Measurements from ENCODE around the gene GATAD1. TPM values are rescaled to one million over a fixed set of nuclear protein-coding genes. Genes with fewer than 3 reads are reported as not detected.

The GATAD1 gene
- total and polyA plus RNA-seq, 2 of the 8 experiments (the other 6 are each of a cell fraction or from before 2014, with no cell fraction given) = 17.1 to 34.7 TPM

DNA sequence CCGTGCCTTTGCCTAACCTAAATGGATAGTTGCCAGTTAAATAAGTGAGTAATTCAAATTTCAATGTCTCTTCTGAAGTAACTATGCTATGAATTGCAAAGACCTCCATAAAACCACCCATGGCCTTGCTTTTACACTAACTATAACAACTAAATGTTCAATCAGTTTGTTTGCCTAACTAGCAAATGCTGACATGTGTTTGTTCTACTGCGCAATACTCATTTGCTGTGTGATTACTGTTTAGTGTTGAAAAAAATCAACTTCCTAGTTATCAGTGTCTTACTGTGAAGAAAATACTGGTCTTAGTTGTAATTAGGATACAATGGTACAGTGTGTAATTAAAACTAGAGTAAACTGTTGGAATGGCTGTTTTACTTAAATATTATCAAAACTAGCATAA lies 47.3 kb upstream of the GATAD1 start:
- TF ChIP-seq MAFK (IDR thresholded peaks at IDR 0.05; ENCODE audit: low read depth, low read length) = no peak
- no peak for TF ChIP-seq FOSL1 (IDR thresholded peaks at IDR 0.05; ENCODE audit: insufficient read depth, low read depth, low read length)
- TF ChIP-seq KDM1A (IDR thresholded peaks at IDR 0.05; ENCODE audit: borderline replicate concordance, low read length) = no peak
- TF ChIP-seq GTF2F1 (IDR thresholded peaks at IDR 0.05; ENCODE audit: borderline replicate concordance, low read depth, low read length) = no peak
- no peak for TF ChIP-seq RFX5 (IDR thresholded peaks at IDR 0.05; ENCODE audit: borderline replicate concordance, low read depth, low read length)

More for the DNA sequence above, 47.3 kb upstream of the GATAD1 start:
- H3K14ac ChIP-seq (ENCODE audit: insufficient read length) = no peak overlapping the region
- H3K79me2 ChIP-seq (ENCODE audit: control insufficient read depth in 1 of 2, insufficient read depth in 2 of 2, low read length in 2 of 2) = no peaks in the 10 kb centered on the region
- H2AK5ac ChIP-seq (ENCODE audit: low read depth, low read length) = no peak overlapping the region
- H2BK120ac ChIP-seq (replicated peaks; ENCODE audit: low read depth, low read length) = no peak overlapping the region
- no peak overlapping the region for H4K8ac ChIP-seq (ENCODE audit: extremely low read depth, insufficient read depth, low read length)
- H3K4me1 ChIP-seq (replicated peaks in 1 of 4; ENCODE audit: control insufficient read depth in 3 of 4, insufficient read depth in 4 of 4, low read length in 3 of 4) = peaks cover 0 to 5% (median 0%) of the 10 kb centered on the region in 4 experiments; a peak in 1 of 7 replicates
- no peak overlapping the region for H2BK12ac ChIP-seq (ENCODE audit: low read depth, low read length)
- no peak overlapping the region for H3K4ac ChIP-seq (replicated peaks; ENCODE audit: insufficient read length, low read depth, low read length)
- H3K27ac ChIP-seq (ENCODE audit: low read depth, low read length) = no peak overlapping the region
- no peak overlapping the region for H2BK5ac ChIP-seq (ENCODE audit: low read depth, low read length)
- H3K18ac ChIP-seq (ENCODE audit: extremely low read depth, low read length) = no peak overlapping the region
- WGBS, 2 experiments (ENCODE audit: extremely low coverage in 1 of 2, insufficient coverage in 1 of 2, insufficient read length in 1 of 2, insufficient replicate concordance in 2 of 2, low coverage in 1 of 2, low lambda C conversion rate in 2 of 2, missing lambda C conversion rate in 1 of 2) = 95% methylated on average over 2 of the region's 2 CpGs; no CpG with 5 or more reads in 1 of the 2 experiments
- no peaks in the 10 kb centered on the region for H3K79me1 ChIP-seq (ENCODE audit: low read depth, low read length)
- H3K23me2 ChIP-seq (ENCODE audit: low read depth, low read length) = no peaks in the 10 kb centered on the region
- no peak for DNase-seq (ENCODE audit: low read depth in 1 of 2, low spot score in 2 of 2)
- no peak overlapping the region for H2AFZ ChIP-seq (ENCODE audit: low read length)
- FAIRE-seq = no peak
- POLR2A ChIA-PET (ENCODE audit: partially characterized antibody) = no interaction called here
- no peak overlapping the region for H4K91ac ChIP-seq (replicated peaks; ENCODE audit: insufficient read length, low read length)
- H3K4me2 ChIP-seq (ENCODE audit: insufficient read depth in 1 of 2, low read depth in 2 of 2, low read length in 2 of 2) = no peak overlapping the region
- CTCF ChIA-PET (ENCODE audit: partially characterized antibody) = no interaction called here
- H3K4me3 ChIP-seq (ENCODE audit: extremely low read depth in 1 of 4, insufficient read depth in 2 of 4, low read depth in 3 of 4, low read length in 4 of 4) = no peak overlapping the region
- H4K5ac ChIP-seq (ENCODE audit: insufficient read length, low read depth, low read length) = no peak overlapping the region
- peaks cover 0 to 1% of the 10 kb centered on the region in 2 experiments for H4K20me1 ChIP-seq (replicated peaks in 1 of 2; ENCODE audit: control insufficient read depth in 1 of 2, insufficient read depth in 2 of 2, low read length in 2 of 2)
- peaks cover 0 to 1% (median 0%) of the 10 kb centered on the region in 4 experiments; a peak in 1 of 7 replicates for H3K27me3 ChIP-seq (replicated peaks in 1 of 4; ENCODE audit: control insufficient read depth in 3 of 4, extremely low read depth in 1 of 4, insufficient read depth in 3 of 4, low read length in 3 of 4)
- no peak overlapping the region for H3K56ac ChIP-seq (replicated peaks; ENCODE audit: insufficient read length, low read depth, low read length)
- no peak overlapping the region for H3K23ac ChIP-seq (ENCODE audit: insufficient read length)
- no peak overlapping the region for H2BK20ac ChIP-seq (ENCODE audit: low read length)
- no peak overlapping the region for H3K9ac ChIP-seq (replicated peaks in 1 of 4; ENCODE audit: extremely low read depth in 1 of 4, low read depth in 3 of 4, low read length in 3 of 4)
- H3K9me3 ChIP-seq (ENCODE audit: insufficient read depth in 2 of 2, low read depth in 1 of 2, low read length in 1 of 2) = no peaks in the 10 kb centered on the region
- peaks cover 2 to 30% (median 14%) of the 10 kb centered on the region in 4 experiments; a peak in 7 of 8 replicates for H3K36me3 ChIP-seq (ENCODE audit: control insufficient read depth in 2 of 4, insufficient read depth in 4 of 4, low read length in 3 of 4)
- H2BK15ac ChIP-seq (ENCODE audit: low read length) = no peak overlapping the region
